K562 (cell line): ENCODE measurements around the gene RGS9. TPM values are rescaled to one million over a fixed set of nuclear protein-coding genes. Genes with fewer than 3 reads are reported as not detected.

Experiments
- ATAC-seq: fragments of 200-7000 bp; cut with Tn5 transposase; 3 replicates; pipeline ENCODE4 v1.9.1; 2020; ENCODE audit warnings: moderate library complexity
- BruUV-seq: library from RNA; stranded (reverse); fragments of 400-500 nt; replicated peaks from 2 replicates; lab custom pipeline; 2021; lab: Mats Ljungman, UMichigan
- CTCF ChIA-PET: fragments of 300-600 bp; formaldehyde crosslinking; extraction: SDS; loops from one replicate; lab custom pipeline; 2021; ENCODE audit warnings: low intra/inter-chr PET ratio; lab: Yijun Ruan, JAX
- POLR2A ChIA-PET: fragments of 300-600, 350-650 bp; sonication (Branson Sonifier 250); formaldehyde crosslinking; extraction: SDS; loops from one replicate; lab custom pipeline; 2021; ENCODE audit warnings: antibody characterized with exemption, inconsistent platforms; lab: Yijun Ruan, JAX
- DNase-seq, 4 experiments: peaks; one replicate each; pipeline versions ENCODE4 v3.0.0 to v3.0.0-alpha.2; 2011 to 2018; ENCODE audit warnings: low spot score in 3 of 4, mixed read lengths in 3 of 4; ENCODE audit errors: extremely low read depth in 1 of 4
- FAIRE-seq: peaks from 2 replicates; lab custom pipeline; 2011; peaks lifted over from hg19 to GRCh38; lab: Jason Lieb, UNC
- H2AFZ ChIP-seq: 2 replicates; pipeline ENCODE4 v1.6.0; 2011; ENCODE audit warnings: low read depth, low read length, control low read depth, inconsistent platforms
- H3K27ac ChIP-seq: fragments of 200-600 bp; 3 replicates; pipeline ENCODE4 v1.8.0; 2011; ENCODE audit warnings: low read depth, mild to moderate bottlenecking, control low read depth, inconsistent platforms, low read length, moderate library complexity, mixed read lengths; ENCODE audit errors: extremely low read depth
- H3K27me3 ChIP-seq, 2 experiments: fragments of 300-600 bp in 1 of 2; 2 replicates in 1 of 2; 3 replicates in 1 of 2; pipeline versions ENCODE4 v1.6.0 to v1.8.0; 2011; ENCODE audit warnings: inconsistent platforms in 2 of 2, low read length in 2 of 2, mild to moderate bottlenecking in 1 of 2, mixed read lengths in 1 of 2, moderate library complexity in 1 of 2; ENCODE audit not compliant: control insufficient read depth in 2 of 2, insufficient read depth in 2 of 2
- H3K36me3 ChIP-seq: fragments of 300-600 bp; 3 replicates; pipeline ENCODE4 v1.8.0; 2011; ENCODE audit warnings: mild to moderate bottlenecking, low read length, inconsistent platforms; ENCODE audit not compliant: control insufficient read depth, insufficient read depth
- H3K4me1 ChIP-seq, 2 experiments: fragments of 200-600 bp in 1 of 2; replicated peaks in 1 of 2; 2 replicates in 1 of 2; 3 replicates in 1 of 2; pipeline versions ENCODE4 v1.5.1 to v1.8.0; 2011; ENCODE audit warnings: inconsistent platforms in 2 of 2, low read length in 2 of 2, mild to moderate bottlenecking in 1 of 2, mixed read lengths in 1 of 2, moderate library complexity in 1 of 2; ENCODE audit not compliant: control insufficient read depth in 2 of 2, insufficient read depth in 2 of 2
- H3K4me2 ChIP-seq: 2 replicates; pipeline ENCODE4 v1.6.1; 2011; ENCODE audit warnings: low read length, control low read depth, inconsistent platforms, mixed read lengths; ENCODE audit not compliant: insufficient read depth
- H3K4me3 ChIP-seq: fragments of 200-600 bp; sonication (generic), shearing (Covaris generic); 2 replicates; pipeline ENCODE4 v1.5.1; 2016; ENCODE audit warnings: control low read depth, inconsistent platforms
- H3K79me2 ChIP-seq: fragments of 200-600 bp; 3 replicates; pipeline ENCODE4 v1.8.0; 2011; ENCODE audit warnings: low read length, inconsistent platforms; ENCODE audit not compliant: control insufficient read depth, insufficient read depth
- H3K9ac ChIP-seq, 2 experiments: 2 replicates each; pipeline versions ENCODE4 v1.6.0 to v1.6.1; 2011; ENCODE audit warnings: low read depth in 2 of 2, low read length in 2 of 2, control low read depth in 1 of 2, inconsistent platforms in 1 of 2, mild to moderate bottlenecking in 1 of 2, mixed read lengths in 1 of 2; ENCODE audit not compliant: insufficient read depth in 1 of 2
- H3K9me1 ChIP-seq: one replicate; pipeline ENCODE4 v1.6.0; 2011; ENCODE audit warnings: inconsistent platforms, mild to moderate bottlenecking, low read length, moderate library complexity; ENCODE audit not compliant: control insufficient read depth, insufficient read depth
- H3K9me3 ChIP-seq: replicated peaks from 2 replicates; pipeline ENCODE4 v1.5.1; 2011; ENCODE audit warnings: low read depth, low read length, inconsistent platforms; ENCODE audit not compliant: control insufficient read depth, insufficient read depth
- H4K20me1 ChIP-seq: replicated peaks from 2 replicates; pipeline ENCODE4 v1.6.1; 2011; ENCODE audit warnings: low read length, inconsistent platforms, mixed read lengths; ENCODE audit not compliant: control insufficient read depth, insufficient read depth
- MEIS2 ChIP-seq: fragments of 450-650 bp; IDR thresholded peaks from 2 replicates; pipeline ENCODE4 v1.6.1; 2014; ENCODE audit warnings: mild to moderate bottlenecking; ENCODE audit not compliant: partially characterized antibody
- PRMT5 ChIP-seq: sonication (generic); formaldehyde crosslinking; IDR thresholded peaks from 2 replicates; pipeline ENCODE4 v1.5.0; 2020; ENCODE audit warnings: missing genetic modification reagents
- TOE1 ChIP-seq, 2 experiments: fragments of 450-650 bp in 1 of 2; sonication (generic) in 1 of 2; formaldehyde crosslinking in 1 of 2; IDR thresholded peaks; 2 replicates each; pipeline versions ENCODE4 v1.7.1 to v1.8.0; 2016 to 2022; ENCODE audit warnings: borderline replicate concordance in 2 of 2, mild to moderate bottlenecking in 2 of 2, antibody characterized with exemption in 1 of 2, inconsistent platforms in 1 of 2, low read depth in 1 of 2, missing genetic modification reagents in 1 of 2, moderate library complexity in 1 of 2
- ZNF197 ChIP-seq: fragments of 200-800 bp; sonication (Bioruptor generic); IDR thresholded peaks from 2 replicates; pipeline ENCODE4 v1.6.1; 2016; ENCODE audit warnings: low read depth, missing genetic modification characterization, missing compliant biosample characterization
- WGBS: fragments of 100-300 bp; shearing (Covaris generic); methylation state at CpG from one replicate; pipeline ENCODE4 v1.1.6; 2016; ENCODE audit warnings: low coverage, mixed read lengths; ENCODE audit not compliant: insufficient coverage; ENCODE audit errors: missing lambda C conversion rate; 5-methylcytosine and 5-hydroxymethylcytosine counted together
- in situ Hi-C: fragments of 300-500 bp; cut with MboI; formaldehyde crosslinking; loops from 4 replicates; pipeline ENCODE4 v1.15.0; 2018; ENCODE audit warnings: inconsistent platforms, mixed read lengths
- intact Hi-C: fragments of 100-400 bp; cut with micrococcal nuclease; formaldehyde crosslinking; loops from 2 replicates; pipeline ENCODE4 v1.14.2; 2022
- polyA plus RNA-seq, 8 experiments: library from polyadenylated mRNA; depleted of rRNA in 4 of 8; stranded (reverse) in 5 of 8; unstranded in 3 of 8; fragments of >200 nt; fragmentation: Nextera tagmentation in 2 of 8; fragmentation: Illumina TruSeq in 1 of 8; extraction: Ambion mirVana in 2 of 8; extraction: Trizol in 1 of 8; gene quantifications; 2 replicates each; pipeline versions ENCODE4 v1.2.1 to v1.2.3, GENCODE V29; 2011 to 2014; ENCODE audit warnings: inconsistent platforms in 1 of 8, missing spikeins in 1 of 8
- total RNA-seq, 7 experiments: library from RNA; depleted of rRNA in 6 of 7; stranded (reverse); fragments of >200 nt in 6 of 7; fragmentation: Illumina TruSeq in 2 of 7; extraction: Trizol in 2 of 7; gene quantifications; 2 replicates each; pipeline versions ENCODE4 v1.2.1 to v1.2.3, GENCODE V29; 2011 to 2021; ENCODE audit warnings: low replicate concordance in 1 of 7

RGS9 gene
- total and polyA plus RNA-seq, 9 of the 15 experiments (the other 6 are each of a cell fraction or from before 2014, with no cell fraction given), result 0.18 to 1.4 (median 0.55) TPM

DNA sequence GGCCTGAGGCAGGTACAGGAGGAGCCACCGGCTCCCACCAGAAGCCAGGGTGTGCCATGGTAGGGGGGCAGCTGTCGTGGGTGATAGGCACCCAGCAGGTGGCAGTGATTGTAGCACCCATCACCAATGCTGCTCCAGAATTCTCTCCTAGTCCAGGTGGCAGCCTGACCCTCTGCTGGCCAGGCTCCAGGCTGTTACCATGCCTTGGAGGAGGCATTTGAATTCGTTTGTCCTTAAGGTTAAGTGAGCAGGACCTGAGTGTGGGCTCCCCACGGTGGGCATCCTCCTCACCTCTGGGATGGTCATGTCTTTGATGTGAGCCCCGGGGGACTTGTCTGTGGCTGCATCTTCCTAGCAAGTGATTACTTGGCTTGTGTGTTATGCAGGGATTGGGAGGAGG is 59.4 kb downstream of the RGS9 start (continued):
- TF ChIP-seq ZNF197 (CRISPR knock-in tag), result no peak

- FAIRE-seq (no peak), ATAC-seq (no peak), DNase-seq (no peak)
- Histone ChIP-seq H3K9ac (no peak overlapping the region), H3K4me2 (no peak overlapping the region), H4K20me1 (no peaks in the 10 kb centered on the region), H3K36me3 (no peaks in the 10 kb centered on the region), H3K9me1 (no peaks in the 10 kb centered on the region), H3K9me3 (no peaks in the 10 kb centered on the region), H3K4me1 (no peaks in the 10 kb centered on the region), H3K79me2 (no peaks in the 10 kb centered on the region), H3K27ac (no peak overlapping the region), H3K27me3 (peaks cover 9 to 11% of the 10 kb centered on the region in 2 experiments; a peak in 3 of 5 replicates), H2AFZ (no peak overlapping the region), H3K4me3 (no peak overlapping the region)
- in situ Hi-C loops (loop anchor here (10.0 kb wide), 1 partner anchor 232 kb away; no protein-coding TSS in a partner anchor), intact Hi-C loops (loop anchor here (5.0 to 10.0 kb wide), 3 partner anchors 95 to 892 kb away; no protein-coding TSS in a partner anchor)
- 28% methylated on average over 5 of the region's 5 CpGs for WGBS
- TF ChIP-seq PRMT5 (CRISPR knock-in tag) (no peak), MEIS2 (no peak), TOE1 (IDR thresholded peaks at IDR 0.05; ENCODE audit: borderline replicate concordance) (no peak), TOE1 (CRISPR knock-in tag; IDR thresholded peaks at IDR 0.05; ENCODE audit: borderline replicate concordance, low read depth) (no peak)
- ChIA-PET POLR2A (interaction anchor here (0.5 kb wide), 1 partner anchor 988 kb away, joined by 3 read pairs; no protein-coding TSS in a partner anchor), CTCF (no interaction called here)
- no TSS peak for BruUV-seq
Observed at GRCh38 chr17:65197201-65197600, 60.0 kb downstream of the RGS9 start.
